ENCODE data around the gene CDH15. TPM values are rescaled to one million over a fixed set of nuclear protein-coding genes. Genes with fewer than 3 reads are reported as not detected.

The CDH15 gene
- polyA plus RNA-seq, 1 experiment = 0.07 TPM

DNA sequence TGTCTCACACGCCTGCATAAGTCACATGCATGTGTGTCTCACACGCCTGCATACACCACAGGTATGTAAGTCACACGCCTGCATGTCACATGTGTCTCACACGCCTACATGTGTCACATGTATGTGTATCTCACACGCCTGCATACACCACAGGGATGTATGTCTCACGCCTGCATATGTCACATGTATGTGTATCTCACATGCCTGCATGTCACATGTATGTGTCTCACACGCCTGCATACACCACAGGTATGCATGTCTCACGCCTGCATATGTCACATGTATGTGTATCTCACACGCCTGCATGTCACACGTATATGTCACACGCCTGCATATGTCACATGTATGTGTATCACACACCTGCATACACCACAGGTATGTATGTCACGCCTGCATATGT is 13.8 kb upstream of the CDH15 start:
- POLR2A ChIA-PET = no interaction called here
- TF ChIP-seq, protein P1, sequence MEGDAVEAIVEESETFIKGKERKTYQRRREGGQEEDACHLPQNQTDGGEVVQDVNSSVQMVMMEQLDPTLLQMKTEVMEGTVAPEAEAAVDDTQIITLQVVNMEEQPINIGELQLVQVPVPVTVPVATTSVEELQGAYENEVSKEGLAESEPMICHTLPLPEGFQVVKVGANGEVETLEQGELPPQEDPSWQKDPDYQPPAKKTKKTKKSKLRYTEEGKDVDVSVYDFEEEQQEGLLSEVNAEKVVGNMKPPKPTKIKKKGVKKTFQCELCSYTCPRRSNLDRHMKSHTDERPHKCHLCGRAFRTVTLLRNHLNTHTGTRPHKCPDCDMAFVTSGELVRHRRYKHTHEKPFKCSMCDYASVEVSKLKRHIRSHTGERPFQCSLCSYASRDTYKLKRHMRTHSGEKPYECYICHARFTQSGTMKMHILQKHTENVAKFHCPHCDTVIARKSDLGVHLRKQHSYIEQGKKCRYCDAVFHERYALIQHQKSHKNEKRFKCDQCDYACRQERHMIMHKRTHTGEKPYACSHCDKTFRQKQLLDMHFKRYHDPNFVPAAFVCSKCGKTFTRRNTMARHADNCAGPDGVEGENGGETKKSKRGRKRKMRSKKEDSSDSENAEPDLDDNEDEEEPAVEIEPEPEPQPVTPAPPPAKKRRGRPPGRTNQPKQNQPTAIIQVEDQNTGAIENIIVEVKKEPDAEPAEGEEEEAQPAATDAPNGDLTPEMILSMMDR (IDR thresholded peaks at IDR 0.05; ENCODE audit: insufficient read depth, low read depth, low read length) = no peak
- Histone ChIP-seq H3K36me3 (ENCODE audit: control insufficient read depth, insufficient read depth, low read length) (no peaks in the 10 kb centered on the region), H3K4me3 (ENCODE audit: low read depth, low read length) (no peak overlapping the region), H3K27me3 (ENCODE audit: control insufficient read depth, insufficient read depth, low read length) (no peaks in the 10 kb centered on the region)
- no peak for DNase-seq (ENCODE audit: low read depth)
- CTCF ChIA-PET = no interaction called here

DNA sequence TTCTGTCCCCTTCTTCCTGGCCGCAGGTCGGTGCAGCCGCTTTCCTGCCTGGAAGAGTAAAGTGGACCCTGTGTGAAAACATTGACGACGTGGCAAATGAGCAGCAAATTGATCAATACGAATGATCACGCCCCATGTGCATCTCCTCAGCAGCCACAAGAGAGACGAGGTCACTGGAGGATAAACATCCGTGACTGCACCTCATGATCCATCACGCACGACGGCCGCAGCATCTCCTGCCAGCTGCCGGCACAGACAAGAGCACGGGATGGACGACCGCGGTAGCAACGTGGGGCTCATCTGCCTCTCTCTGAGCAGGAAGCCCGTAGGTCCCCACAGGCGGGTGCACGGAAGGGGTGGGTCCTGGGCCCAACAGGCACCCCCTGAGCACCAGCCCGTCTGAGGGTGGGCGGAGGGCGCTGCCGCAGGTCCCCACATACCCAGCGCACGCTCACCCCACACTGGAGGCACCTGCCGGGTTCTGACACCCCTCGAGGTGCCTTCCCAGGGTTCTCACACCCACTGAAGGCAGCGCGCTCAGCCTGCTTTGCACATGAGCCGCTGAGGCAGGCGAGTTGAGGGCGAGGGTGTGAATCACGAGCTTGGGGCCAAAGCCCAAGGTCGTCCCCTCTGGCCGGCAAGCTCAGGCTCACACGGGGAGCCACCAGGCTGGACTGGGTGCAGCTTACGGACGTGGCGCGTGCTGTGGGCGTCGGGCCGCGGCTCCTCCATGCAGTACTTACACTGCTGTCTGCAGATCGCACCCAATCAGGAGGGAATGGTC is 12.3 kb upstream of the CDH15 start:
- CTCF ChIA-PET = no interaction called here
- POLR2A ChIA-PET = no interaction called here
- TF ChIP-seq, protein P1 (IDR thresholded peaks at IDR 0.05; ENCODE audit: insufficient read depth, low read depth, low read length) = no peak
- DNase-seq (ENCODE audit: low read depth) = no peak
- Histone ChIP-seq H3K4me3 (ENCODE audit: low read depth, low read length) (no peak overlapping the region), H3K27me3 (ENCODE audit: control insufficient read depth, insufficient read depth, low read length) (no peaks in the 10 kb centered on the region), H3K36me3 (ENCODE audit: control insufficient read depth, insufficient read depth, low read length) (no peaks in the 10 kb centered on the region)

GRCh38 chr16:89159850-89160354 is 11.6 kb upstream of the CDH15 start:
- Histone ChIP-seq H3K36me3 (ENCODE audit: control insufficient read depth, insufficient read depth, low read length) (no peaks in the 10 kb centered on the region), H3K27me3 (ENCODE audit: control insufficient read depth, insufficient read depth, low read length) (no peaks in the 10 kb centered on the region), H3K4me3 (ENCODE audit: low read depth, low read length) (no peak overlapping the region)
- TF ChIP-seq, protein P1 (IDR thresholded peaks at IDR 0.05; ENCODE audit: insufficient read depth, low read depth, low read length) = no peak
- no peak for DNase-seq (ENCODE audit: low read depth)
- ChIA-PET CTCF (no interaction called here), POLR2A (no interaction called here)

GRCh38 chr16:89160977-89161701 is 10.4 kb upstream of the CDH15 start:
- POLR2A ChIA-PET = no interaction called here
- CTCF ChIA-PET = no interaction called here

More at GRCh38 chr16:89160977-89161701, 10.4 kb upstream of the CDH15 start:
- DNase-seq (ENCODE audit: low read depth) = no peak
- TF ChIP-seq, protein P1 (IDR thresholded peaks at IDR 0.05; ENCODE audit: insufficient read depth, low read depth, low read length) = no peak
- no peaks in the 10 kb centered on the region for H3K27me3 ChIP-seq (ENCODE audit: control insufficient read depth, insufficient read depth, low read length)
- no peak overlapping the region for H3K4me3 ChIP-seq (ENCODE audit: low read depth, low read length)
- no peaks in the 10 kb centered on the region for H3K36me3 ChIP-seq (ENCODE audit: control insufficient read depth, insufficient read depth, low read length)
